Measurements from ENCODE around the gene CYTH3. TPM values are rescaled to one million over a fixed set of nuclear protein-coding genes. Genes with fewer than 3 reads are reported as not detected.

The CYTH3 gene
- total and polyA plus RNA-seq, 9 of the 15 experiments (the other 6 are each of a cell fraction or from before 2014, with no cell fraction given), result 0.25 to 15.2 (median 11.4) TPM

DNA sequence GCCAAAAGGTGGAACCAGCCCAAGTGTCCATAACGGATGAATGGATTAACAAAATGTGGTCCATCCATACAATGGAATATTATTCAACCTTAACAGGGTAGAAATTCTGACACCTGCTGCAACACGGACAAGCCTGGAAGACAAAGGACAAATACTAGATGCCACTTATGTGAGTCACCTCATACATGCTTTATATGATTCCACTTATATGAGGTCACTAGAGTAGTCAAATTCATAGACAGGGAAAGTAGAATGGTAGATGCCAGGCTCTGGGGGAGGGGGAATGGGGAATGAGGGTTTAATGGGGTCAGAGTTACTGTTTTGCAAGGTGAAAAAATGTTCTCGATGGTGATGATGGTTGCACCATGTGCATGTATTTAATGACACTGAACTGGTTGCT, 34.0 kb upstream of the CYTH3 start (continued):
- no peak for TF ChIP-seq SIN3A (IDR thresholded peaks at IDR 0.05; ENCODE audit: borderline replicate concordance in 2 of 2, control insufficient read depth in 1 of 2, low read depth in 2 of 2, low read length in 2 of 2)
- TF ChIP-seq, protein P1, sequence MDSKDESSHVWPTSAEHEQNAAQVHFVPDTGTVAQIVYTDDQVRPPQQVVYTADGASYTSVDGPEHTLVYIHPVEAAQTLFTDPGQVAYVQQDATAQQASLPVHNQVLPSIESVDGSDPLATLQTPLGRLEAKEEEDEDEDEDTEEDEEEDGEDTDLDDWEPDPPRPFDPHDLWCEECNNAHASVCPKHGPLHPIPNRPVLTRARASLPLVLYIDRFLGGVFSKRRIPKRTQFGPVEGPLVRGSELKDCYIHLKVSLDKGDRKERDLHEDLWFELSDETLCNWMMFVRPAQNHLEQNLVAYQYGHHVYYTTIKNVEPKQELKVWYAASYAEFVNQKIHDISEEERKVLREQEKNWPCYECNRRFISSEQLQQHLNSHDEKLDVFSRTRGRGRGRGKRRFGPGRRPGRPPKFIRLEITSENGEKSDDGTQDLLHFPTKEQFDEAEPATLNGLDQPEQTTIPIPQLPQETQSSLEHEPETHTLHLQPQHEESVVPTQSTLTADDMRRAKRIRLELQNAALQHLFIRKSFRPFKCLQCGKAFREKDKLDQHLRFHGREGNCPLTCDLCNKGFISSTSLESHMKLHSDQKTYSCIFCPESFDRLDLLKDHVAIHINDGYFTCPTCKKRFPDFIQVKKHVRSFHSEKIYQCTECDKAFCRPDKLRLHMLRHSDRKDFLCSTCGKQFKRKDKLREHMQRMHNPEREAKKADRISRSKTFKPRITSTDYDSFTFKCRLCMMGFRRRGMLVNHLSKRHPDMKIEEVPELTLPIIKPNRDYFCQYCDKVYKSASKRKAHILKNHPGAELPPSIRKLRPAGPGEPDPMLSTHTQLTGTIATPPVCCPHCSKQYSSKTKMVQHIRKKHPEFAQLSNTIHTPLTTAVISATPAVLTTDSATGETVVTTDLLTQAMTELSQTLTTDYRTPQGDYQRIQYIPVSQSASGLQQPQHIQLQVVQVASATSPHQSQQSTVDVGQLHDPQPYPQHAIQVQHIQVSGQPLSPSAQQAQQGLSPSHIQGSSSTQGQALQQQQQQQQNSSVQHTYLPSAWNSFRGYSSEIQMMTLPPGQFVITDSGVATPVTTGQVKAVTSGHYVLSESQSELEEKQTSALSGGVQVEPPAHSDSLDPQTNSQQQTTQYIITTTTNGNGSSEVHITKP (IDR thresholded peaks at IDR 0.05; ENCODE audit: partially characterized antibody), result no peak
- no peak for TF ChIP-seq ZKSCAN8 (CRISPR knock-in tag; IDR thresholded peaks at IDR 0.05)
- no peak for TF ChIP-seq KHSRP (IDR thresholded peaks at IDR 0.05)
- no peak for TF ChIP-seq FOSL1 (tag; conservative IDR thresholded peaks at IDR 0.05)
- no peak for TF ChIP-seq ZNF121 (CRISPR knock-in tag; conservative IDR thresholded peaks at IDR 0.05)
- no peak for TF ChIP-seq TEAD4 (IDR thresholded peaks at IDR 0.05; ENCODE audit: low read length)
- no peak for TF ChIP-seq TEAD4 (CRISPR knock-in tag; IDR thresholded peaks at IDR 0.05; ENCODE audit: borderline replicate concordance)
- TF ChIP-seq BMI1 (IDR thresholded peaks at IDR 0.05; ENCODE audit: low read length), result no peak
- no peak for TF ChIP-seq TEAD1 (CRISPR knock-in tag; IDR thresholded peaks at IDR 0.05)
- no peak for TF ChIP-seq ETS2 (tag; IDR thresholded peaks at IDR 0.05; ENCODE audit: borderline replicate concordance, poor library complexity, severe bottlenecking)

Measured in K562 (cell line).